Right lobe of liver (tissue), 4 donors: ENCODE results near the gene CAT.
A peak's percentile ranks its signal among the peaks of the same experiment; 100 is the strongest.

Experiments used
- POLR2A ChIP-seq: fragments of 450-650 bp; IDR thresholded peaks from one replicate; pipeline ENCODE4 v1.6.1; 2017; ENCODE audit warnings: antibody characterized with exemption, mild to moderate bottlenecking
- TF ChIP-seq, protein P1 (sequence below), 4 donors: fragments of 200-600 bp in 3 of 4; fragments of 450-650 bp in 1 of 4; IDR thresholded peaks; one replicate each; pipeline versions ENCODE4 v1.5.1 to v1.8.0; 2016 to 2022; ENCODE audit warnings: antibody characterized with exemption in 4 of 4, mild to moderate bottlenecking in 2 of 4
- donor health status: DM: no; HTN: no; CAD: no.
- donor health status: DM: no; HTN: no; CAD: no.
- donor health status: DM: no; HTN: yes; CAD: no.

GRCh38 chr11:34426766-34427185, 12.0 kb upstream of the CAT start:
- TF ChIP-seq, protein P1, sequence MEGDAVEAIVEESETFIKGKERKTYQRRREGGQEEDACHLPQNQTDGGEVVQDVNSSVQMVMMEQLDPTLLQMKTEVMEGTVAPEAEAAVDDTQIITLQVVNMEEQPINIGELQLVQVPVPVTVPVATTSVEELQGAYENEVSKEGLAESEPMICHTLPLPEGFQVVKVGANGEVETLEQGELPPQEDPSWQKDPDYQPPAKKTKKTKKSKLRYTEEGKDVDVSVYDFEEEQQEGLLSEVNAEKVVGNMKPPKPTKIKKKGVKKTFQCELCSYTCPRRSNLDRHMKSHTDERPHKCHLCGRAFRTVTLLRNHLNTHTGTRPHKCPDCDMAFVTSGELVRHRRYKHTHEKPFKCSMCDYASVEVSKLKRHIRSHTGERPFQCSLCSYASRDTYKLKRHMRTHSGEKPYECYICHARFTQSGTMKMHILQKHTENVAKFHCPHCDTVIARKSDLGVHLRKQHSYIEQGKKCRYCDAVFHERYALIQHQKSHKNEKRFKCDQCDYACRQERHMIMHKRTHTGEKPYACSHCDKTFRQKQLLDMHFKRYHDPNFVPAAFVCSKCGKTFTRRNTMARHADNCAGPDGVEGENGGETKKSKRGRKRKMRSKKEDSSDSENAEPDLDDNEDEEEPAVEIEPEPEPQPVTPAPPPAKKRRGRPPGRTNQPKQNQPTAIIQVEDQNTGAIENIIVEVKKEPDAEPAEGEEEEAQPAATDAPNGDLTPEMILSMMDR (IDR thresholded peaks at IDR 0.05) = peak in 1 of 4 donors; percentile 9
- no peak for TF ChIP-seq POLR2A
